ENCODE results near the gene MEF2D. TPM values are rescaled to one million over a fixed set of nuclear protein-coding genes. Genes with fewer than 3 reads are reported as not detected.

The MEF2D gene
- total RNA-seq, 2 experiments from 2014 or later = 155 to 162 TPM

GRCh38 chr1:156540955-156541354 is 40.4 kb upstream of the MEF2D start:
- DNase-seq (no peak), ATAC-seq (ENCODE audit: poor library complexity) (no peak)
- Histone ChIP-seq H3K9me3 (ENCODE audit: control insufficient read depth in 1 of 2, insufficient read depth in 1 of 2, low read length in 2 of 2) (no peaks in the 10 kb centered on the region), H3K4me3 (ENCODE audit: low read length) (no peak overlapping the region), H3K36me3 (ENCODE audit: insufficient read depth, low read length) (no peaks in the 10 kb centered on the region), H3K4me1 (ENCODE audit: insufficient read depth, low read length) (no peaks in the 10 kb centered on the region), H3K27me3 (ENCODE audit: control insufficient read depth in 1 of 2, insufficient read depth in 2 of 2, low read length in 2 of 2) (no peaks in the 10 kb centered on the region), H3K27ac (ENCODE audit: low read depth in 1 of 2, low read length in 2 of 2) (no peak overlapping the region)
- POLR2A ChIA-PET = interaction anchor here (1.8 kb wide), 1 partner anchor 40 kb away, joined by 6 read pairs; the partner anchor contains the start of gene MEF2D
- CTCF ChIA-PET = no interaction called here
- H3K9me3 Mint-ChIP-seq = no peaks in the 10 kb centered on the region
- no peak overlapping the region for H3K27ac Mint-ChIP-seq
- H3K4me3 Mint-ChIP-seq = no peak overlapping the region
- H3K36me3 Mint-ChIP-seq (ENCODE audit: low read depth) = no peaks in the 10 kb centered on the region
- H3K27me3 Mint-ChIP-seq = no peaks in the 10 kb centered on the region
- no peaks in the 10 kb centered on the region for H3K4me1 Mint-ChIP-seq (ENCODE audit: low read depth)
- intact Hi-C loops (cut with DNase I, micrococcal nuclease) = loop anchor here in 1 of 2 experiments (10.0 kb wide), 1 partner anchor 56 kb away; no protein-coding TSS in a partner anchor
- no peak for TF ChIP-seq CTCF (IDR thresholded peaks at IDR 0.05)

- TF ChIP-seq CTCF (IDR thresholded peaks at IDR 0.05) = no peak
- no peaks in the 10 kb centered on the region for H3K9me3 Mint-ChIP-seq
- H3K4me1 Mint-ChIP-seq (ENCODE audit: low read depth) = no peaks in the 10 kb centered on the region
- Histone ChIP-seq H3K27me3 (ENCODE audit: control insufficient read depth in 1 of 2, insufficient read depth in 2 of 2, low read length in 2 of 2) (no peaks in the 10 kb centered on the region), H3K4me3 (ENCODE audit: low read length) (no peak overlapping the region), H3K9me3 (ENCODE audit: control insufficient read depth in 1 of 2, insufficient read depth in 1 of 2, low read length in 2 of 2) (no peaks in the 10 kb centered on the region), H3K27ac (ENCODE audit: low read depth in 1 of 2, low read length in 2 of 2) (no peak overlapping the region), H3K4me1 (ENCODE audit: insufficient read depth, low read length) (no peaks in the 10 kb centered on the region), H3K36me3 (ENCODE audit: insufficient read depth, low read length) (no peaks in the 10 kb centered on the region)
- ChIA-PET POLR2A (interaction anchor here (1.8 kb wide), 1 partner anchor 39 kb away, joined by 6 read pairs; the partner anchor contains the start of gene MEF2D), CTCF (no interaction called here)
- H3K27ac Mint-ChIP-seq = no peak overlapping the region
- no peaks in the 10 kb centered on the region for H3K27me3 Mint-ChIP-seq
- H3K36me3 Mint-ChIP-seq (ENCODE audit: low read depth) = no peaks in the 10 kb centered on the region
- ATAC-seq (ENCODE audit: poor library complexity) = no peak
- no peak overlapping the region for H3K4me3 Mint-ChIP-seq
- intact Hi-C loops (cut with DNase I, micrococcal nuclease) = loop anchor here in 1 of 2 experiments (10.0 kb wide), 1 partner anchor 55 kb away; no protein-coding TSS in a partner anchor
- no peak for DNase-seq
These were observed 39.3 kb upstream of the MEF2D start for GRCh38 chr1:156539818-156540355.

GRCh38 chr1:156538711-156539440 is 38.3 kb upstream of the MEF2D start:
- Histone ChIP-seq H3K36me3 (ENCODE audit: insufficient read depth, low read length) (no peaks in the 10 kb centered on the region), H3K27ac (ENCODE audit: low read depth in 1 of 2, low read length in 2 of 2) (no peak overlapping the region), H3K27me3 (ENCODE audit: control insufficient read depth in 1 of 2, insufficient read depth in 2 of 2, low read length in 2 of 2) (no peaks in the 10 kb centered on the region), H3K4me3 (ENCODE audit: low read length) (no peak overlapping the region), H3K4me1 (ENCODE audit: insufficient read depth, low read length) (no peaks in the 10 kb centered on the region), H3K9me3 (ENCODE audit: control insufficient read depth in 1 of 2, insufficient read depth in 1 of 2, low read length in 2 of 2) (no peaks in the 10 kb centered on the region)
- H3K27me3 Mint-ChIP-seq = no peaks in the 10 kb centered on the region
- no peak overlapping the region for H3K4me3 Mint-ChIP-seq
- no peaks in the 10 kb centered on the region for H3K4me1 Mint-ChIP-seq (ENCODE audit: low read depth)
- H3K27ac Mint-ChIP-seq = no peak overlapping the region
- H3K9me3 Mint-ChIP-seq = no peaks in the 10 kb centered on the region
- intact Hi-C loops (cut with DNase I, micrococcal nuclease) = no loop called here
- POLR2A ChIA-PET = no interaction called here
- no peak for DNase-seq
- ATAC-seq (ENCODE audit: poor library complexity) = no peak
- no peaks in the 10 kb centered on the region for H3K36me3 Mint-ChIP-seq (ENCODE audit: low read depth)
- CTCF ChIA-PET = no interaction called here
- no peak for TF ChIP-seq CTCF (IDR thresholded peaks at IDR 0.05)

All from CD4-positive, alpha-beta T cell (primary cell).